ENCODE data around the gene PVALEF. TPM values are rescaled to one million over a fixed set of nuclear protein-coding genes. Genes with fewer than 3 reads are reported as not detected.

Gene PVALEF
- polyA plus RNA-seq, 4 donors: 0.31 TPM; not detected in 3

DNA sequence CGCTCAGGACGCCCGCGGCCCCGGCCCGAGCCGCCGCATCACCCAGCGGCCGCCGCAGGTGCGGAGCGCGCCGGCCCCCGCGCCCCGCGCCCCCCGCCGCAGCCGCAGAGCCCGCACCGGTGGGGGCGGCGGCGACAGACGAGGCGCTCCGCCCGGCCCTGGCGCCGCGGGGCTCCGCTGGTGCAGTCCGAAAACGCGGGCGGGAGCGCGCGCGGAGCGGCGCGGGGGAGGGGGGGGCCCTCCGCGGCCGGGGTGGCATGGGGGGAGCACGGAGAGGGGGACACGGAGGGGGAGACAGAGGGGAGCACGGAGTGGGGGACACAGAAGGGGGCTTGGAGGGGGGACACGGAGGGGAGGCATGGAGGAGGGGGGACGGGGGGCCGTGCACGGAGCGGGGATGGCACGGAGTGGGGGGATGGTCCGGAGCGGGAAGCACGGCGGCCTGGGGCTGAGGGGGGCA, 756 bp downstream of the PVALEF start, which contains the start of gene AATK:
AATK (minus strand) TSS at position 189 of the 460 bp plus-strand sequence. CDS start 229 bp downstream, outside the sequence.
- no peaks in the 10 kb centered on the region for H3K9me3 ChIP-seq (ENCODE audit: control insufficient read depth in 2 of 2, insufficient read depth in 1 of 2, low read depth in 1 of 2, low read length in 1 of 2)
- peak within 1 kb of the TSS in 2 of 3 donors; percentile 55 to 75 for H3K4me3 ChIP-seq (ENCODE audit: low read depth in 1 of 3, low read length in 3 of 3)
- H3K4me1 ChIP-seq (ENCODE audit: control insufficient read depth in 3 of 3, insufficient read depth in 2 of 3, low read depth in 1 of 3, low read length in 2 of 3): peaks cover 0 to 39% (median 0%) of the 10 kb centered on the region in 3 donors
- FAIRE-seq: no peak
- 2 to 3% (median 2%) methylated on average over 17 to 62 of the region's 62 CpGs for WGBS, 3 donors
- no peaks in the 10 kb centered on the region for H3K27me3 ChIP-seq (ENCODE audit: control insufficient read depth in 3 of 3, insufficient read depth in 3 of 3, low read length in 3 of 3)
- H3K27ac ChIP-seq (ENCODE audit: low read depth in 1 of 3, low read length in 2 of 3): peak within 1 kb of the TSS in 1 of 3 donors; percentile 95
- H3K36me3 ChIP-seq (ENCODE audit: control insufficient read depth in 3 of 3, insufficient read depth in 2 of 3, low read depth in 1 of 3, low read length in 3 of 3): peaks cover 0 to 48% (median 0%) of the 10 kb centered on the region in 3 donors
- no peak for DNase-seq

DNA sequence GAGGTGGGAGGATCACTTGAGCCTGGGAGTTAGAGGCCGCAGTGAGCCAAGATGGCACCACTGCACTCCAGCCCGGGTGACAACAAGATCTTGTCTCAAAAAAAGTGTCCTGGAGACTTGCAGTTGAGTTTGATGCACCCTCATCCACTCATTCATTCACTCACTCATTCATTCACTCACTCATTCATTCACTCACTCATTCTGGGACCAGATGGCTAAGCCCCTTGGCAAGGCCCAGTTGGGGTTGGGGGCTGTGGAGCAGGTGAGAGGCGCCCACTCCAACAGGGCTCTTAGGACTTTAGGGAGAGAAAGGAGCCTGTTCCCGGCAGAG, 1.9 kb downstream of the PVALEF start:
- Histone ChIP-seq H3K36me3 (ENCODE audit: control insufficient read depth in 3 of 3, insufficient read depth in 2 of 3, low read depth in 1 of 3, low read length in 3 of 3) (peaks cover 0 to 37% (median 0%) of the 10 kb centered on the region in 3 donors), H3K4me1 (ENCODE audit: control insufficient read depth in 3 of 3, insufficient read depth in 2 of 3, low read depth in 1 of 3, low read length in 2 of 3) (peaks cover 0 to 43% (median 0%) of the 10 kb centered on the region in 3 donors), H3K27me3 (ENCODE audit: control insufficient read depth in 3 of 3, insufficient read depth in 3 of 3, low read length in 3 of 3) (no peaks in the 10 kb centered on the region), H3K9me3 (ENCODE audit: control insufficient read depth in 2 of 2, insufficient read depth in 1 of 2, low read depth in 1 of 2, low read length in 1 of 2) (peaks cover 0 to 1% of the 10 kb centered on the region in 2 donors), H3K27ac (ENCODE audit: low read depth in 1 of 3, low read length in 2 of 3) (peak overlapping the region in 1 of 3 donors; percentile 72), H3K4me3 (ENCODE audit: low read depth in 1 of 3, low read length in 3 of 3) (peak overlapping the region in 1 of 3 donors; percentile 75)
- FAIRE-seq (no peak), DNase-seq (no peak)
- WGBS, 3 donors: 94 to 98% (median 96%) methylated on average over 3 to 4 of the region's 4 CpGs

DNA sequence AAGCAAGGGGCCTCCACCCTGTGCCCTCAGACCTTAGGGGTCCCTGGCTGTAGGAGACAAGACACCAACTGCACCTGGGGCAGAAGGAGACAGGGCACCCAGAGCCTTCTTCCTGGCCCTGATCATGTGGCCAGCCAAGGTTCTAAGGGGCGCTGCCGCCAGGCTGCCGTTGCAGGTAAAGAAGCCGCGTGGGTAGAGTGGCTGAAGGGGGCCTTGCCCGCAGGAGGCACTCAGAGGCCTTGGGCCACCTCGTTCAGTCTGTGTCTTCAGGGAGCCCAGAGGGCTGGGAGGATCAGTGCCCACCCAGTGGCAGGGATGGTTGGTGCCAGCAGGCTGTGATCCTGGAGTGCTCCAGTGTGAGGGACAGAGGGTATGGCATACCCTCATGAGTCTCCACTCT, 2.3 kb downstream of the PVALEF start:
- Histone ChIP-seq H3K4me1 (ENCODE audit: control insufficient read depth in 3 of 3, insufficient read depth in 2 of 3, low read depth in 1 of 3, low read length in 2 of 3) (peaks cover 0 to 43% (median 0%) of the 10 kb centered on the region in 3 donors), H3K9me3 (ENCODE audit: control insufficient read depth in 2 of 2, insufficient read depth in 1 of 2, low read depth in 1 of 2, low read length in 1 of 2) (peaks cover 0 to 2% of the 10 kb centered on the region in 2 donors), H3K27me3 (ENCODE audit: control insufficient read depth in 3 of 3, insufficient read depth in 3 of 3, low read length in 3 of 3) (no peaks in the 10 kb centered on the region), H3K27ac (ENCODE audit: low read depth in 1 of 3, low read length in 2 of 3) (no peak overlapping the region), H3K36me3 (ENCODE audit: control insufficient read depth in 3 of 3, insufficient read depth in 2 of 3, low read depth in 1 of 3, low read length in 3 of 3) (peaks cover 0 to 32% (median 0%) of the 10 kb centered on the region in 3 donors), H3K4me3 (ENCODE audit: low read depth in 1 of 3, low read length in 3 of 3) (no peak overlapping the region)
- no peak for DNase-seq
- 87 to 92% (median 89%) methylated on average over 7 of the region's 7 CpGs for WGBS, 3 donors
- no peak for FAIRE-seq

DNA sequence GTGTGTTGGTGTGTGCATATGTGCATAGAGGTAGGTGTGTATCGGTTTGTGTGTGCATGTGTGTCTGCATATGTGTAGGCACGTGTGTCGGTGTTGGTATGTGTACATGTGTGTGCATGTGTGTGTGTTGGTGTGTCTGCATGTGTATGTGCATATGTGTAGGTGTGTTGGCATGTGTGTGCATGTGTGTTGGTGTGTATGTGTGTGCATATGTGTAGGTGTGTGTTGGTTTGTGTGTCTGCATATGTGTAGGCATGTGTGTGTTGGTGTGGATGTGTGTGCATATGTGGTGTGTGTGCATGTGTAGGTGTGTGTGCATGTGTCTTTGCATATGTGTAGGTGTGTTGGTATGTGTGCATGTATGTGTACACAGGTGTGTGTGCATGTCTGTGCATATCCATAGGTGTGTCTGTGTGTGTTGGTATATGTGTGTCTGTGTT, 4.6 kb downstream of the PVALEF start:
- no peak for DNase-seq
- Histone ChIP-seq H3K36me3 (ENCODE audit: control insufficient read depth in 3 of 3, insufficient read depth in 2 of 3, low read depth in 1 of 3, low read length in 3 of 3) (peaks cover 0 to 17% (median 0%) of the 10 kb centered on the region in 3 donors), H3K9me3 (ENCODE audit: control insufficient read depth in 2 of 2, insufficient read depth in 1 of 2, low read depth in 1 of 2, low read length in 1 of 2) (peaks cover 0 to 21% of the 10 kb centered on the region in 2 donors), H3K27ac (ENCODE audit: low read depth in 1 of 3, low read length in 2 of 3) (no peak overlapping the region), H3K27me3 (ENCODE audit: control insufficient read depth in 3 of 3, insufficient read depth in 3 of 3, low read length in 3 of 3) (no peaks in the 10 kb centered on the region), H3K4me3 (ENCODE audit: low read depth in 1 of 3, low read length in 3 of 3) (no peak overlapping the region), H3K4me1 (ENCODE audit: control insufficient read depth in 3 of 3, insufficient read depth in 2 of 3, low read depth in 1 of 3, low read length in 2 of 3) (peaks cover 0 to 29% (median 0%) of the 10 kb centered on the region in 3 donors)
- 77 to 92% (median 88%) methylated on average over 3 of the region's 3 CpGs for WGBS, 3 donors
- no peak for FAIRE-seq

DNA sequence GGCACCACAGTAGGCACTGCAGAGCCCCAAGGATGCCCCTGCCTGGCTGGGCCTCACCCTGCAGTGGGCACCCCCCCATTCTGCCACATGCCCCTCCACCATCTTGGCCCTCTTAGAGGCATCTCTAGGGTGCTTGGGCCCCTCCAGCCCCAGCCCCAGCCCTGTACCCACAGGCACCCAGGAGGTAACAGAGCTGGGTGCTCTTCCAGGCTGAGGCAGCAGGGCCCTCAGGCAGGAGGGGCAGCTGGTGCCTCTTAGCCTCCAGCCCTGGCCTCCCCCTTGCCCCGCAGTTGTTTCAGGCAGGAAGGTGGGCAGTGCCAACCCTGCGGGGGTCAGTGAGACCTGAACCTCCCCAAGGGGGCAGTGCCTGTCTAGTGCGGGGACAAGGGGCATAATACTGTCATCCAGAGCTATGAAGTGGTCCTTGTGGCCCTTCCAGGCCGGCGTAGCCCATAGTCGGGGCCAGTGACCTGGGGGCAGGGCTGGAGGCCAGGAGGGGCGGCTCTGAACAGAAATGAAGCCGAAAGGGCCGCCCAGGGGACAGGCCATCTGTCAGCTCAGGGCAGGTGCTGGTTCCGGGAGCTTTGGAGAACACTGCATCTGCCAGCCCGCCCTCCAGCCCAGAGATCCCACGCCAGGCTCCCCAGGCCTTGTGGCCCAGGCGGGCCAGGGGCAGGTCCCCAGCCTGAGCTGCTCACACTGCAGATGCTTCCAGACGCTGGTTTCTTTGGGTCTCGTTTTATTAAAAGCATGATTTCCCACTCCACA, 5.6 kb downstream of the PVALEF start:
- DNase-seq (no peak), FAIRE-seq (no peak)
- Histone ChIP-seq H3K9me3 (ENCODE audit: control insufficient read depth in 2 of 2, insufficient read depth in 1 of 2, low read depth in 1 of 2, low read length in 1 of 2) (peaks cover 0 to 21% of the 10 kb centered on the region in 2 donors), H3K27me3 (ENCODE audit: control insufficient read depth in 3 of 3, insufficient read depth in 3 of 3, low read length in 3 of 3) (no peaks in the 10 kb centered on the region), H3K4me3 (ENCODE audit: low read depth in 1 of 3, low read length in 3 of 3) (no peak overlapping the region), H3K4me1 (ENCODE audit: control insufficient read depth in 3 of 3, insufficient read depth in 2 of 3, low read depth in 1 of 3, low read length in 2 of 3) (peaks cover 0 to 23% (median 0%) of the 10 kb centered on the region in 3 donors), H3K27ac (ENCODE audit: low read depth in 1 of 3, low read length in 2 of 3) (no peak overlapping the region), H3K36me3 (ENCODE audit: control insufficient read depth in 3 of 3, insufficient read depth in 2 of 3, low read depth in 1 of 3, low read length in 3 of 3) (peaks cover 0 to 17% (median 0%) of the 10 kb centered on the region in 3 donors)
- 60 to 87% (median 80%) methylated on average over 12 to 15 of the region's 15 CpGs for WGBS, 3 donors

DNA sequence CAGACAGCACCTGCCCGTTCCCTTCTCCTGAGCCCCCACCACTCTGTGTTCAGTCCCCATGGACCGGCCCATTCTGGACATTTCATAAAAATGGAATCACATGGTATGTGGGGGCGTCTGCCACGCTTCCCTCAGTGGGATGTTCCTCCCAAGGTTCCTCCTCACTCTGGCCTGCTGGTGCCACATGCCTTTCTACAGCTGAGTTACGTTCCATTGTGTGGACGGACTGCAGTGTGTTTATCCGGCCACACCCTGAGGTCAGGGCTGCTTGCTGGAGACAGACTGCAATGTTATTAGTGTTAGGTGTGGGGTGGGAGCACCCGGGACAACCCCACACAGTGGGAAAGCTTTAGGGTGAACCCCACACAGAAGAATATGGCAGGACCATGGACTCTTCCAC, 6.6 kb downstream of the PVALEF start:
- Histone ChIP-seq H3K4me3 (ENCODE audit: low read depth in 1 of 3, low read length in 3 of 3) (no peak overlapping the region), H3K27me3 (ENCODE audit: control insufficient read depth in 3 of 3, insufficient read depth in 3 of 3, low read length in 3 of 3) (no peaks in the 10 kb centered on the region), H3K9me3 (ENCODE audit: control insufficient read depth in 2 of 2, insufficient read depth in 1 of 2, low read depth in 1 of 2, low read length in 1 of 2) (peaks cover 0 to 27% of the 10 kb centered on the region in 2 donors), H3K27ac (ENCODE audit: low read depth in 1 of 3, low read length in 2 of 3) (no peak overlapping the region), H3K36me3 (ENCODE audit: control insufficient read depth in 3 of 3, insufficient read depth in 2 of 3, low read depth in 1 of 3, low read length in 3 of 3) (peaks cover 0 to 17% (median 0%) of the 10 kb centered on the region in 3 donors), H3K4me1 (ENCODE audit: control insufficient read depth in 3 of 3, insufficient read depth in 2 of 3, low read depth in 1 of 3, low read length in 2 of 3) (peaks cover 0 to 18% (median 0%) of the 10 kb centered on the region in 3 donors)
- FAIRE-seq (no peak), DNase-seq (no peak)
- 27 to 57% (median 41%) methylated on average over 8 of the region's 8 CpGs for WGBS, 3 donors

DNA sequence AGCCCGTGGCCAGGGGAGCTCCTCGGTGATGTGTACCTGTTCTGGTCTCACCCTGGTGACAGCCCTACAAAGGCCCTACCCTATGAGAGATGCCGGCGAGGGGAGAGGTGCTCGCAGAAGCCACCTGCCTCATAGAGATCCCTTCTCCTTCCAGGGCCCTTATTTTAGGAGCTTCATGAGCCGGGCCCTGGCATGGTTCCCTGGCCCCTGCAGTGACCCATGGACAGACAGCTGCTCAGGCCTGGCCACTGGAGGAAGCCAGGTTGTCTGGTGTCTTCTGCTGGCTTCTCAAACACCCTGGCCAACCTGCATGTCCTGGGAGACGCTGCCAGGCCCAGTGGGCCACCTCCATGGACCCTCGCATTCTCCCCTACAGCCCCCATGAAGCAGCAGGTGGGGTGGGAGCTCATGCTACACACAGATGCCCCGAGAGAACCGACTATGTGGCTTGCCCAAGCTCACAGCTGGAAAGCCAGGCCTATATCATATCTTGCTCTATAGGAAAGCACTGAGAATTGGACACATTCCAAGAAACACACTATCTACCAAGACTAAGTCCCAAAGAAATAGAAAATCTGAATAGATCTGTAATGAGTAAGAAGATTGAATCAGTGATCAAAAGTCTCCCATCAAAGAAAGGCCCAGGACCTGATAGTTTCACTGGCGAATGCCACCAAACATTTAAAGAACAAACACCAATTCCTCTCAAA, 7.9 kb downstream of the PVALEF start:
- Histone ChIP-seq H3K27me3 (ENCODE audit: control insufficient read depth in 3 of 3, insufficient read depth in 3 of 3, low read length in 3 of 3) (no peaks in the 10 kb centered on the region), H3K4me1 (ENCODE audit: control insufficient read depth in 3 of 3, insufficient read depth in 2 of 3, low read depth in 1 of 3, low read length in 2 of 3) (peaks cover 0 to 7% (median 0%) of the 10 kb centered on the region in 3 donors), H3K9me3 (ENCODE audit: control insufficient read depth in 2 of 2, insufficient read depth in 1 of 2, low read depth in 1 of 2, low read length in 1 of 2) (peaks cover 0 to 30% of the 10 kb centered on the region in 2 donors), H3K27ac (ENCODE audit: low read depth in 1 of 3, low read length in 2 of 3) (no peak overlapping the region), H3K36me3 (ENCODE audit: control insufficient read depth in 3 of 3, insufficient read depth in 2 of 3, low read depth in 1 of 3, low read length in 3 of 3) (peaks cover 0 to 8% (median 0%) of the 10 kb centered on the region in 3 donors), H3K4me3 (ENCODE audit: low read depth in 1 of 3, low read length in 3 of 3) (no peak overlapping the region)
- FAIRE-seq (no peak), DNase-seq (no peak)
- 72 to 87% (median 77%) methylated on average over 11 of the region's 11 CpGs for WGBS, 3 donors

DNA sequence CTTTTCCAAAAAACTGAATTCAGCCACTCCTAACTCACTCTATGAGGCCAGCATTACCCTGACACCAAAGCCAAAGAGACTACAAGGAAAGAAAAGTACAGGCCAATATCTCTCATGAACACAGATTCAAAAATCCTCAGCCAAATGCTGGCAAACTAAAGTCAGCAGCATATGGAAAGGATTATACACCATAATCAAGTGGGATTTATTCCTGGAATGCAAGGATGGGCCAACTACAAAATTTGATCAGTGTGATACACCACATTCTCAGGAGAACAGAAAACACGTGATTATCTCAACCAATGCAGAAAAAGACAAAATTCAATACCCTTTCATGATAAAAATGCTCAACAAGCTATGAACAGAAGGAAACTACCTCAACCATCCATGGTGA, 8.5 kb downstream of the PVALEF start:
- Histone ChIP-seq H3K27ac (ENCODE audit: low read depth in 1 of 3, low read length in 2 of 3) (no peak overlapping the region), H3K4me1 (ENCODE audit: control insufficient read depth in 3 of 3, insufficient read depth in 2 of 3, low read depth in 1 of 3, low read length in 2 of 3) (peaks cover 0 to 12% (median 0%) of the 10 kb centered on the region in 3 donors), H3K4me3 (ENCODE audit: low read depth in 1 of 3, low read length in 3 of 3) (no peak overlapping the region), H3K27me3 (ENCODE audit: control insufficient read depth in 3 of 3, insufficient read depth in 3 of 3, low read length in 3 of 3) (no peaks in the 10 kb centered on the region), H3K9me3 (ENCODE audit: control insufficient read depth in 2 of 2, insufficient read depth in 1 of 2, low read depth in 1 of 2, low read length in 1 of 2) (peaks cover 0 to 30% of the 10 kb centered on the region in 2 donors), H3K36me3 (ENCODE audit: control insufficient read depth in 3 of 3, insufficient read depth in 2 of 3, low read depth in 1 of 3, low read length in 3 of 3) (peaks cover 0 to 4% (median 0%) of the 10 kb centered on the region in 3 donors)
- no peak for FAIRE-seq
- WGBS, 3 donors: 76 to 82% (median 82%) methylated on average over 1 of the region's 1 CpG
- DNase-seq: no peak
